GM12892 (cell line): ENCODE results near the gene AKT3.

ENCODE experiments used
- POLR2A ChIP-seq: IDR thresholded peaks from 2 replicates; pipeline ENCODE4 v1.6.1; 2011; ENCODE audit warnings: low read depth, low read length, control low read depth
- POLR2AphosphoS5 ChIP-seq: IDR thresholded peaks from 2 replicates; pipeline ENCODE4 v1.6.1; 2011; ENCODE audit warnings: low read depth, low read length, control low read depth
- TAF1 ChIP-seq: IDR thresholded peaks from 2 replicates; pipeline ENCODE4 v1.6.1; 2011; ENCODE audit warnings: low read depth, mild to moderate bottlenecking, control low read depth, low read length, borderline replicate concordance

DNA sequence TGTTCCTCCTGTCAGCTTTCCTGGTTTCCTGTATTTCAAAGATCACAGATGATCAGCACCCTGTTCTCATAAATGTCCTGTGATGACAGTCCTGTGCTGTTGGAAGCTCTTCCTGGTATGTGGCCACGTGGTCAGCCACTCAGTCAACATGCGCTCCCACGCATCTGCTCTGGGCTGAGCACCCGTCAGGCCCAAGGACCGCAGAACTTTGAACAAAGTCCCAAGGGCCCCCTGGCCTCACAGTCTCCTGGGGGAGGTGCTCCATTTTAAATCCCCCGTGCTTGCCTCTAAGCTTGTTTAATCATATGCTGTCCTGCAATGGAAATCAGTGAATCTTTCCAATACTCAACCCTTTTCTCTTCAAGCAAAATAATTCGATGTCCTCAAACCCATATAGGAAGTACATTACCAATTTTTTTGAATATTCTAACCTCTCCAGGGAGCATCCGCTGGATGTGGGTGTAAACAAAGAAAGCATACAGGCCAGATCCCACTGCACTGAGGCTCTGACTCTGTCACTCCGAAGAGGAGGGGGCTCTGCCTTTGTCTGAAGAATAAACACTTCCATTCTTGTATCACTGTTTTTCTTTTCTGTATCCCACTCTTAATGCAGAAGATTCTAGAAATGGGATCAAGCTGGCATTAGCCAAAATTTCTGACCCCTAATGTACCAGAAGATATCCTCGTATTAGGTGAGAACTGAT is 343.9 kb downstream of the AKT3 start:
- TF ChIP-seq POLR2A (no peak), POLR2AphosphoS5 (no peak), TAF1 (no peak)
